Measurements from ENCODE around the gene MAN1A1.

DNA sequence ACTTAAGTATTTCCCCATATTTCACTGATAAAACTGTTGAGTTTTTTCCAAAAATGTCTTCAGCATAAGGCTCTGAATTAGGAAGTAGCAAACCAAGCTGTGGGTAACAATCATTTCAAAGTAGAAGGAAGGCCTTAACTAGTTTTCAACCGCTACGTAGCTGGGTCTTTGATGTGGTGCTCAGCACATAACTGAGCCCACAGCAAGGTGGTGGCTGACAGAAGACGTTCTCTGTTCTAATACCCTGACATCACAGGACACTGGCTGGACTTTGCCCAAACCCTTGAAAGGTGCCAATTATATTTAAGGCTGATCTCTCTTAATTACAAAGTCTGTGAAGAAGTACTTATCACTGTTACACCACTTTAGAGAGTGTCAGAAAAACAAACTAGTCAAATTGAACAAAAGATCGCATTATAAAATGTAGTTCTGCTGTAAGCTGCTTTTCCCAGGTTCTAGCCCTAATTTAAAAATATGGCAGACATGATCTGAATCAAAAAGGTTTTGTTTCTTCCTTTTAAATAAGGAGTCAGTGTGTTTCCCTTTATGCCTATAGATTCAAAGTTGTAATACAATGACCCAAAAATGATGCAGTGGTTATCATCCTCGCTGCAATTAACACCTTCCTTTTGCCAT lies 26.7 kb downstream of the MAN1A1 start:
- TF ChIP-seq, protein P1, sequence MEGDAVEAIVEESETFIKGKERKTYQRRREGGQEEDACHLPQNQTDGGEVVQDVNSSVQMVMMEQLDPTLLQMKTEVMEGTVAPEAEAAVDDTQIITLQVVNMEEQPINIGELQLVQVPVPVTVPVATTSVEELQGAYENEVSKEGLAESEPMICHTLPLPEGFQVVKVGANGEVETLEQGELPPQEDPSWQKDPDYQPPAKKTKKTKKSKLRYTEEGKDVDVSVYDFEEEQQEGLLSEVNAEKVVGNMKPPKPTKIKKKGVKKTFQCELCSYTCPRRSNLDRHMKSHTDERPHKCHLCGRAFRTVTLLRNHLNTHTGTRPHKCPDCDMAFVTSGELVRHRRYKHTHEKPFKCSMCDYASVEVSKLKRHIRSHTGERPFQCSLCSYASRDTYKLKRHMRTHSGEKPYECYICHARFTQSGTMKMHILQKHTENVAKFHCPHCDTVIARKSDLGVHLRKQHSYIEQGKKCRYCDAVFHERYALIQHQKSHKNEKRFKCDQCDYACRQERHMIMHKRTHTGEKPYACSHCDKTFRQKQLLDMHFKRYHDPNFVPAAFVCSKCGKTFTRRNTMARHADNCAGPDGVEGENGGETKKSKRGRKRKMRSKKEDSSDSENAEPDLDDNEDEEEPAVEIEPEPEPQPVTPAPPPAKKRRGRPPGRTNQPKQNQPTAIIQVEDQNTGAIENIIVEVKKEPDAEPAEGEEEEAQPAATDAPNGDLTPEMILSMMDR (IDR thresholded peaks at IDR 0.05): no peak
- TF ChIP-seq FOSL2 (IDR thresholded peaks at IDR 0.05): no peak
- TF ChIP-seq FOSL2 (CRISPR knock-in tag; IDR thresholded peaks at IDR 0.05): no peak
- no peak for TF ChIP-seq POLR2A (IDR thresholded peaks at IDR 0.05; ENCODE audit: low read length)
- TF ChIP-seq, protein P2, sequence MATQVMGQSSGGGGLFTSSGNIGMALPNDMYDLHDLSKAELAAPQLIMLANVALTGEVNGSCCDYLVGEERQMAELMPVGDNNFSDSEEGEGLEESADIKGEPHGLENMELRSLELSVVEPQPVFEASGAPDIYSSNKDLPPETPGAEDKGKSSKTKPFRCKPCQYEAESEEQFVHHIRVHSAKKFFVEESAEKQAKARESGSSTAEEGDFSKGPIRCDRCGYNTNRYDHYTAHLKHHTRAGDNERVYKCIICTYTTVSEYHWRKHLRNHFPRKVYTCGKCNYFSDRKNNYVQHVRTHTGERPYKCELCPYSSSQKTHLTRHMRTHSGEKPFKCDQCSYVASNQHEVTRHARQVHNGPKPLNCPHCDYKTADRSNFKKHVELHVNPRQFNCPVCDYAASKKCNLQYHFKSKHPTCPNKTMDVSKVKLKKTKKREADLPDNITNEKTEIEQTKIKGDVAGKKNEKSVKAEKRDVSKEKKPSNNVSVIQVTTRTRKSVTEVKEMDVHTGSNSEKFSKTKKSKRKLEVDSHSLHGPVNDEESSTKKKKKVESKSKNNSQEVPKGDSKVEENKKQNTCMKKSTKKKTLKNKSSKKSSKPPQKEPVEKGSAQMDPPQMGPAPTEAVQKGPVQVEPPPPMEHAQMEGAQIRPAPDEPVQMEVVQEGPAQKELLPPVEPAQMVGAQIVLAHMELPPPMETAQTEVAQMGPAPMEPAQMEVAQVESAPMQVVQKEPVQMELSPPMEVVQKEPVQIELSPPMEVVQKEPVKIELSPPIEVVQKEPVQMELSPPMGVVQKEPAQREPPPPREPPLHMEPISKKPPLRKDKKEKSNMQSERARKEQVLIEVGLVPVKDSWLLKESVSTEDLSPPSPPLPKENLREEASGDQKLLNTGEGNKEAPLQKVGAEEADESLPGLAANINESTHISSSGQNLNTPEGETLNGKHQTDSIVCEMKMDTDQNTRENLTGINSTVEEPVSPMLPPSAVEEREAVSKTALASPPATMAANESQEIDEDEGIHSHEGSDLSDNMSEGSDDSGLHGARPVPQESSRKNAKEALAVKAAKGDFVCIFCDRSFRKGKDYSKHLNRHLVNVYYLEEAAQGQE (IDR thresholded peaks at IDR 0.05): no peak
- no peak for TF ChIP-seq RAD21 (conservative IDR thresholded peaks at IDR 0.05 in 1 of 2, IDR thresholded peaks at IDR 0.05 in 1 of 2)
- TF ChIP-seq ESRRA (IDR thresholded peaks at IDR 0.05; ENCODE audit: borderline replicate concordance, low read length): no peak
- TF ChIP-seq MAFK (IDR thresholded peaks at IDR 0.05; ENCODE audit: partially characterized antibody): no peak
- TF ChIP-seq EP300 (IDR thresholded peaks at IDR 0.05): no peak
- no peak for TF ChIP-seq CHD2 (IDR thresholded peaks at IDR 0.05; ENCODE audit: low read length, partially characterized antibody)
- no peak for TF ChIP-seq NFE2L2 (conservative IDR thresholded peaks at IDR 0.05; ENCODE audit: low read length)
- TF ChIP-seq CBX8 (IDR thresholded peaks at IDR 0.05): no peak
- TF ChIP-seq SMC3 (IDR thresholded peaks at IDR 0.05): no peak
- no peak for TF ChIP-seq NPAS2 (CRISPR knock-in tag; IDR thresholded peaks at IDR 0.05; ENCODE audit: borderline replicate concordance)
